Neural cell (in vitro differentiated cells): ENCODE data around the gene ME1. TPM values are rescaled to one million over a fixed set of nuclear protein-coding genes. Genes with fewer than 3 reads are reported as not detected.

Experiments used
- H2AFZ ChIP-seq: fragments of 200-600, 300-800 bp; sonication (generic), shearing (Covaris generic); 2 replicates; pipeline ENCODE4 v1.6.0; 2014; ENCODE audit warnings: low read depth, mild to moderate bottlenecking, antibody characterized with exemption, low read length, moderate library complexity
- H3F3A ChIP-seq: fragments of 200-600 bp; shearing (Covaris generic); 2 replicates; pipeline ENCODE4 v1.6.1; 2016; ENCODE audit warnings: mild to moderate bottlenecking, moderate library complexity, mixed read lengths, antibody characterized with exemption, low read length; ENCODE audit not compliant: insufficient read depth, poor library complexity, severe bottlenecking
- H3K27ac ChIP-seq: fragments of 200-600, 300-800 bp; sonication (generic), shearing (Covaris generic); 2 replicates; pipeline ENCODE4 v1.5.1; 2014; ENCODE audit warnings: mild to moderate bottlenecking, low read length, moderate library complexity
- H3K27me3 ChIP-seq: fragments of 300-800, 200-600 bp; sonication (generic), shearing (Covaris generic); 2 replicates; pipeline ENCODE4 v1.6.0; 2014; ENCODE audit warnings: mild to moderate bottlenecking, low read depth, low read length, moderate library complexity; ENCODE audit not compliant: insufficient read depth
- H3K36me3 ChIP-seq: fragments of 300-800, 200-600 bp; sonication (generic), shearing (Covaris generic); 2 replicates; pipeline ENCODE4 v1.5.1; 2014; ENCODE audit warnings: mild to moderate bottlenecking, antibody characterized with exemption, low read length, moderate library complexity; ENCODE audit not compliant: insufficient read depth
- H3K4me2 ChIP-seq: fragments of 300-800, 200-600 bp; sonication (generic), shearing (Covaris generic); 2 replicates; pipeline ENCODE4 v1.6.0; 2014; ENCODE audit warnings: mild to moderate bottlenecking, low read length
- H3K4me3 ChIP-seq: fragments of 300-800, 200-600 bp; sonication (generic), shearing (Covaris generic); 2 replicates; pipeline ENCODE4 v1.5.1; 2014; ENCODE audit warnings: mild to moderate bottlenecking, low read length, moderate library complexity
- H3K79me2 ChIP-seq: fragments of 200-600 bp; shearing (Covaris generic); replicated peaks from 2 replicates; pipeline ENCODE4 v1.6.0; 2014; ENCODE audit warnings: mild to moderate bottlenecking, low read length, moderate library complexity; ENCODE audit not compliant: insufficient read depth
- H3K9ac ChIP-seq: fragments of 300-800, 200-600 bp; sonication (generic), shearing (Covaris generic); 2 replicates; pipeline ENCODE4 v1.6.1; 2016; ENCODE audit warnings: mild to moderate bottlenecking, low read length, mixed read lengths
- H3K9me2 ChIP-seq: fragments of 200-600 bp; shearing (Covaris generic); 2 replicates; pipeline ENCODE4 v1.6.1; 2016; ENCODE audit warnings: mild to moderate bottlenecking, low read length, mixed read lengths; ENCODE audit not compliant: insufficient read depth
- H3K9me3 ChIP-seq: fragments of 200-600, 300-800 bp; sonication (generic), shearing (Covaris generic); 2 replicates; pipeline ENCODE4 v1.6.1; 2016; ENCODE audit warnings: mild to moderate bottlenecking, mixed run types, low read length, moderate library complexity, mixed read lengths
- H4K20me1 ChIP-seq: fragments of 200-600 bp; shearing (Covaris generic); 2 replicates; pipeline ENCODE4 v1.6.1; 2016; ENCODE audit warnings: mild to moderate bottlenecking, mixed run types; ENCODE audit not compliant: insufficient read depth
- CTCF ChIP-seq: fragments of 450-650 bp; IDR thresholded peaks from 2 replicates; pipeline ENCODE4 v1.5.1; 2014; ENCODE audit warnings: antibody characterized with exemption, mild to moderate bottlenecking, moderate library complexity; ENCODE audit not compliant: poor library complexity, severe bottlenecking
- EP300 ChIP-seq: fragments of 450-650 bp; conservative IDR thresholded peaks from 2 replicates; pipeline ENCODE4 v1.6.1; 2014; ENCODE audit warnings: antibody characterized with exemption, mild to moderate bottlenecking, moderate library complexity; ENCODE audit not compliant: poor library complexity, severe bottlenecking
- EZH2 ChIP-seq: fragments of 200-600, 300-800 bp; shearing (Covaris generic), sonication (generic); IDR thresholded peaks from 2 replicates; pipeline ENCODE4 v1.6.1; 2014; ENCODE audit warnings: antibody characterized with exemption, low read length, borderline replicate concordance, mild to moderate bottlenecking; ENCODE audit not compliant: insufficient read depth, poor library complexity, severe bottlenecking
- MXI1 ChIP-seq: fragments of 450-650 bp; conservative IDR thresholded peaks from 2 replicates; pipeline ENCODE4 v1.6.1; 2014; ENCODE audit warnings: antibody characterized with exemption, mild to moderate bottlenecking; ENCODE audit not compliant: poor library complexity, severe bottlenecking
- POLR2AphosphoS5 ChIP-seq: IDR thresholded peaks from 2 replicates; pipeline ENCODE4 v1.6.1; 2012
- RAD21 ChIP-seq: fragments of 450-650 bp; conservative IDR thresholded peaks from 2 replicates; pipeline ENCODE4 v1.6.1; 2014; ENCODE audit warnings: antibody characterized with exemption, mild to moderate bottlenecking, moderate library complexity
- SMC3 ChIP-seq: fragments of 450-650 bp; conservative IDR thresholded peaks from 2 replicates; pipeline ENCODE4 v1.6.1; 2014; ENCODE audit warnings: antibody characterized with exemption, mild to moderate bottlenecking, moderate library complexity; ENCODE audit not compliant: poor library complexity
- TAF1 ChIP-seq: IDR thresholded peaks from 2 replicates; pipeline ENCODE4 v1.6.1; 2012; ENCODE audit warnings: low read depth
- polyA plus RNA-seq: library from polyadenylated mRNA; depleted of rRNA; stranded (reverse); fragments of >200 nt; gene quantifications from 2 replicates; pipeline ENCODE4 v1.2.3, GENCODE V29; 2014
- TF ChIP-seq, protein P1 (sequence below): IDR thresholded peaks from 2 replicates; pipeline ENCODE4 v1.6.1; 2012; ENCODE audit warnings: borderline replicate concordance

ME1 gene
- polyA plus RNA-seq, 1 donor from 2014 or later = 0.09 TPM

- H3K36me3 ChIP-seq = no peaks in the 10 kb centered on the region
- no peak overlapping the region for H3K4me2 ChIP-seq
- no peak for TF ChIP-seq EP300
- no peak for TF ChIP-seq CTCF
- no peak for TF ChIP-seq POLR2AphosphoS5
- TF ChIP-seq SMC3 = no peak
- no peak for TF ChIP-seq RAD21
- no peak for TF ChIP-seq TAF1
- TF ChIP-seq, protein P1, sequence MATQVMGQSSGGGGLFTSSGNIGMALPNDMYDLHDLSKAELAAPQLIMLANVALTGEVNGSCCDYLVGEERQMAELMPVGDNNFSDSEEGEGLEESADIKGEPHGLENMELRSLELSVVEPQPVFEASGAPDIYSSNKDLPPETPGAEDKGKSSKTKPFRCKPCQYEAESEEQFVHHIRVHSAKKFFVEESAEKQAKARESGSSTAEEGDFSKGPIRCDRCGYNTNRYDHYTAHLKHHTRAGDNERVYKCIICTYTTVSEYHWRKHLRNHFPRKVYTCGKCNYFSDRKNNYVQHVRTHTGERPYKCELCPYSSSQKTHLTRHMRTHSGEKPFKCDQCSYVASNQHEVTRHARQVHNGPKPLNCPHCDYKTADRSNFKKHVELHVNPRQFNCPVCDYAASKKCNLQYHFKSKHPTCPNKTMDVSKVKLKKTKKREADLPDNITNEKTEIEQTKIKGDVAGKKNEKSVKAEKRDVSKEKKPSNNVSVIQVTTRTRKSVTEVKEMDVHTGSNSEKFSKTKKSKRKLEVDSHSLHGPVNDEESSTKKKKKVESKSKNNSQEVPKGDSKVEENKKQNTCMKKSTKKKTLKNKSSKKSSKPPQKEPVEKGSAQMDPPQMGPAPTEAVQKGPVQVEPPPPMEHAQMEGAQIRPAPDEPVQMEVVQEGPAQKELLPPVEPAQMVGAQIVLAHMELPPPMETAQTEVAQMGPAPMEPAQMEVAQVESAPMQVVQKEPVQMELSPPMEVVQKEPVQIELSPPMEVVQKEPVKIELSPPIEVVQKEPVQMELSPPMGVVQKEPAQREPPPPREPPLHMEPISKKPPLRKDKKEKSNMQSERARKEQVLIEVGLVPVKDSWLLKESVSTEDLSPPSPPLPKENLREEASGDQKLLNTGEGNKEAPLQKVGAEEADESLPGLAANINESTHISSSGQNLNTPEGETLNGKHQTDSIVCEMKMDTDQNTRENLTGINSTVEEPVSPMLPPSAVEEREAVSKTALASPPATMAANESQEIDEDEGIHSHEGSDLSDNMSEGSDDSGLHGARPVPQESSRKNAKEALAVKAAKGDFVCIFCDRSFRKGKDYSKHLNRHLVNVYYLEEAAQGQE = no peak
- TF ChIP-seq EZH2 = no peak
- TF ChIP-seq MXI1 = no peak
- H3K4me3 ChIP-seq = no peak overlapping the region
- H3F3A ChIP-seq = no peaks in the 10 kb centered on the region
- H4K20me1 ChIP-seq = no peaks in the 10 kb centered on the region
- H3K9me2 ChIP-seq = no peaks in the 10 kb centered on the region
- H2AFZ ChIP-seq = no peak overlapping the region
- H3K79me2 ChIP-seq = no peaks in the 10 kb centered on the region
- H3K9me3 ChIP-seq = no peaks in the 10 kb centered on the region
- no peak overlapping the region for H3K27ac ChIP-seq
- no peaks in the 10 kb centered on the region for H3K27me3 ChIP-seq
- H3K9ac ChIP-seq = no peak overlapping the region
Observed at GRCh38 chr6:83310046-83310445, 120.8 kb downstream of the ME1 start.

GRCh38 chr6:83309344-83309743 is 121.5 kb downstream of the ME1 start:
- Histone ChIP-seq H3K9me2 (no peaks in the 10 kb centered on the region), H3K4me3 (no peak overlapping the region), H3K36me3 (no peaks in the 10 kb centered on the region), H3K9me3 (no peaks in the 10 kb centered on the region), H2AFZ (no peak overlapping the region), H3F3A (no peaks in the 10 kb centered on the region), H3K27ac (no peak overlapping the region), H3K4me2 (no peak overlapping the region), H3K79me2 (no peaks in the 10 kb centered on the region), H3K27me3 (no peaks in the 10 kb centered on the region), H3K9ac (no peak overlapping the region), H4K20me1 (no peaks in the 10 kb centered on the region)
- TF ChIP-seq SMC3 (no peak), EZH2 (no peak), TAF1 (no peak), MXI1 (no peak), POLR2AphosphoS5 (no peak), EP300 (no peak), CTCF (no peak), RAD21 (no peak)
- TF ChIP-seq, protein P1 = no peak
